GM19238 (cell line): ENCODE measurements around the gene AFG3L2.

ENCODE experiments used
- DNase-seq: peaks from one replicate; pipeline ENCODE4 v3.0.0; 2011; ENCODE audit warnings: low spot score; ENCODE audit not compliant: insufficient read length

The AFG3L2 gene

GRCh38 chr18:12304351-12305210 lies 72.4 kb downstream of the AFG3L2 start:
- no peak for DNase-seq

- DNase-seq, result no peak
Measured at GRCh38 chr18:12302391-12303147, 74.5 kb downstream of the AFG3L2 start.

DNA sequence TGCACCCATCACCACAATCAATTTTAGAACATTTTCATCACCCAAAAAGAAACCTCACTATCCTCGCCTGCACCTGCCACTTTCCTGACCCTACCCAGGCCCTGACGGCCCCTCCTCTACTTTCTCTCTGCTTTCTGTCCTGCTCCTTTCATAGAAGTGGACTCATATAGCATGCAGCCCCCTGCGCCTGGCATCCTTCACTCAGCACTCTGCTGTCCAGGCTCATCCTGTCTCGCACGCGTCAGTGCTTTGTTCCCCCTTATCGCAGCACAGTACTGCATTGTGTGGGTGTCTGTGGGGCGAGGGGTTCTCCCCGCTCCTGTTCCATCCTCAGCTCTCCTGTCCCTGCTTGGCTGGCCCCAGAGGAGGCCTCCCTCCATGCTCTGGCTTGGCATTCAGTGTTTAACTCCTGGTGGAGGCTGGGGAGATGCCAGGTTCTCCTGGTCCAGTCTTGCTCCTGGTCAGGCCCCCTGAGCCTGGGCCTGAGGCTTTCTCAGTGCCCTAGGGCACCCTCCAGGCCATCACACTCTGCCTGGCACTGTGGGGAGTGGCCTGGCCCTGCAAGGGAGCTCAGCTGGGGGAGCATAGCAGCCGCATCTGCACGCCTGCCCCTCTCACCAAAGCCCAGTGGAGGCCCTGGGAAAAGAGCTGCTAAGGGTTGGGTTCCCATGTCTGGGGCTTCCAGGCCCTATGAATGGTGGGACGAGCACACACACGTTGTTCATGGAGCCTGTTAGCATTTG lies 75.6 kb downstream of the AFG3L2 start:
- DNase-seq, result no peak

GRCh38 chr18:12299862-12300261 lies 77.2 kb downstream of the AFG3L2 start:
- no peak for DNase-seq

GRCh38 chr18:12296457-12296856 lies 80.6 kb downstream of the AFG3L2 start:
- no peak for DNase-seq

DNA sequence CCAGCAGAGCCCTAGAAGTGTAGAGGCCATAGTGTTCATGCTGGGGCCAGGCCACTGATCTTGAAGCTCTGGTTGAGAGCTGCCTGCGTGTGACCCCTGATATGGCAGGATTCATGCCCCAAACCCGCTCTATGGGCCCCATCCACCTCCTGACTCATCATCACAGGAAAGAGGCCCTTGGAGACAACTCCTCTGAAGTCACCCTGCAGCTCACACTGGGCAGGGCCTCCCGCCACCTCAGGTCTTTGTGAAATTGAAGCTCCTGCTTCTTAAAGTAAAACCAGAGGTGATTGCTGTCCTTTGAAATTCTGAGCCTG lies 81.0 kb downstream of the AFG3L2 start:
- no peak for DNase-seq

DNA sequence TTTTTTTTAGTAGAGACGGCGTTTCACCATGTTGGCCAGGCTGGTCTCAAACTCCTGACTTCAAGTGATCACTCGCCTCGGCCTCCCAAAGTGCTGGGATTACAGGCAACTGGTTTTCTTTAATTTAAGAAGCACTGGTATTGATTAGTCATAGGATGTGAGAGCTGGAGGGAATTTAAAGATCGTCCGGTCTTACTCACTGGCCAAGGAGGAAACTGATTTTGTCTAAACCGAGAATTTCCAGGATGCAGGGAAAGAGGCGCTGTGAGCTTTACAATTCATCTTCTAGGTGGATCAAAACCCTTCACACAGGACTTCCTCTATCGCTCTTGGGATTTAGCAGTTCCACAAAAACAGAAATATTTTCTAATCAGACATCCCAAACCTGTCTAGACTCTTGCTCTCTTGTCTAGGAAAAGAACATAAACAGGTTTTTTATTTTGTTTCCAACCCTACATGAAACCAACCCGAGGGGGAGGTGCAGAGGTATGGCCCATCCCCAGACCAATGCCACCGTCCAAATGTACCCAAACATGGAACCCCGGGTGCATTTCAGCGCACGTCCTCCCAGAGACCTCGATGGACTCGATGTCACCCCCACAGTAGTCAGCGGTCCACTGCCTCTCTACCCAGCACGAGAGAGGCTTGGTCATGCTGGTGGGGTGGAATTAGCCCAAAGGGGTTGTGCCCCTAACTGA lies 81.5 kb downstream of the AFG3L2 start:
- DNase-seq, result no peak

DNA sequence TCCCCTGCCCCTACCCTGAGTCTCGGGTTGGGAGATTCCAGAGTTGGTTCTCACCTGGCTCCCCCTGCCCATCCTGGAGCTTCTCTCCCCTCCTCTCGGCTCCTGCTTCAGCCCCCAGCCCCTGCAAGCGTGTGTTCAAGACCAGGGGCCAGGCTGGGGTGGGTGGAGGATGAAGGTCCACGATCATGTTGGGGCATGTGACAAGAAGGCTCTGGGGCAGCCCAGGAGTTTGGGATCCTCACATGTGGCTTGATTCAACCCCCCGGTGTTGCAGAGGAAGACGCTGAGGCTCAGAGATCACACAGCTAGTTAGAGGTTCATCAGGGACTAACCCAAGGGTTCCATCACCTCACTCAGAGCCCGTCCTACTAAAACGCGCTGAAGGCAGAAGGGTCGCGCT lies 83.2 kb downstream of the AFG3L2 start:
- DNase-seq, result no peak

- DNase-seq, result no peak
Measured at GRCh38 chr18:12291690-12292089, 85.3 kb downstream of the AFG3L2 start.

DNA sequence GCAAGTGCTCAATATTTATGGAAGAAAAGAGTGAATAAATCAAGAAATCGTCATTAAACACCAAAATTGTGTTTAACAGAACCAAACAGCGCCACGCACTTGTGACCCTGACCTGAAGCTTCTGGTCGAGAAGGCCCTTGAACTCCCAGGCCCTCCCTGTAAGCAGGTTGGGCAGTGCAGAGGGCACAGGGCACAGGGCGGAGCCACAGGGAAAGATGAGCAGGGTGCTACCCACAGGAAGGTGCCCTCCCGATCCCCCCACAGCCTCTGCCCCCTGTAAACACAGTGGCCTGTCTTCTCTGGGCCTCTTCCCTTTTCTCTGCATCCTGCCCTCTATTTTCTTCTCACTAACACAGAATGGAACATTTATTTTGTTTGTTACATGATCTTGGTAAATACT lies 85.9 kb downstream of the AFG3L2 start:
- no peak for DNase-seq

DNA sequence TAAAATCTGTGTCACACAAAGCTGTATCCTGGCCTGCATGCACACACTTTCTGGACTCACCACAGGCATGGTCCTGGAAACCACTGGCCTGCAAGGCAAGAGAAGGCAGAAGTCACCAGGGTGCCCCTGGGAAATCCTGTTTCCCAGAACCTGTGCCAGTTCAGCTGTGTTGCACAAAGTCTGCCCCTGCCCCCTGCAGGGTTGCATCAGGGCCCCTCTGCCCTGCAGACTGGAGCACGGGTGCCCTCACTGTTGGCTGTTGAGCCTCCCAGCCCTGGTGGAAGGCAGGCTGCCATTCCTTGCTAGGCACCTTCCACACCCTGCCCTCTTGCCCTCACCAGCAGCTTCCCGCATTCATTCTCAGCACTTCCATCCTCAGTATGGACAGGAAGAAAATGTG lies 86.9 kb downstream of the AFG3L2 start:
- DNase-seq, result no peak

- no peak for DNase-seq
Measured at GRCh38 chr18:12288403-12288755, 88.6 kb downstream of the AFG3L2 start.

GRCh38 chr18:12287684-12288402 lies 89.2 kb downstream of the AFG3L2 start:
- DNase-seq, result no peak

- DNase-seq, result no peak
Measured at GRCh38 chr18:12287131-12287681, 89.8 kb downstream of the AFG3L2 start.

GRCh38 chr18:12283666-12284065 lies 93.4 kb downstream of the AFG3L2 start:
- DNase-seq, result no peak

GRCh38 chr18:12283256-12283655 lies 93.8 kb downstream of the AFG3L2 start:
- DNase-seq, result no peak

- DNase-seq, result no peak
Measured at GRCh38 chr18:12282442-12283039, 94.5 kb downstream of the AFG3L2 start.

DNA sequence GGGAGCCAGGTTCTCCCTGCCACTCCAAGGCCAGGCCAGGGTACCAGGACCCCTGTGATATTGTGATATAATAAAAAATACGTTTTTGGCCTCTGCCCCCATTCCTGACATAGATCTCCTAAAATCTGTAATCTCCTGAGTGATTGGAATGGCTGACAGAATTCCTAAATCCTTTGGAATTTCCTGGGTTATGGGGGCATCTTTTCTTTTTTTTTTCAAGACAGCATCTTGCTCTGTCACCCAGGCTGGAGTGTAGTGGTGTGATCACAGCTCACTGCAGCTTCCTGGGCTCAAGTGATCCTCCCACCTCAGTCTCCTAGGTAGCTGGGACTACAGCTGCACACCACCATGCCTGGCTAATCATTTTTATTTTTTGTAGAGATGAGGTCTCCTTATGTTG lies 95.2 kb downstream of the AFG3L2 start:
- DNase-seq, result no peak

DNA sequence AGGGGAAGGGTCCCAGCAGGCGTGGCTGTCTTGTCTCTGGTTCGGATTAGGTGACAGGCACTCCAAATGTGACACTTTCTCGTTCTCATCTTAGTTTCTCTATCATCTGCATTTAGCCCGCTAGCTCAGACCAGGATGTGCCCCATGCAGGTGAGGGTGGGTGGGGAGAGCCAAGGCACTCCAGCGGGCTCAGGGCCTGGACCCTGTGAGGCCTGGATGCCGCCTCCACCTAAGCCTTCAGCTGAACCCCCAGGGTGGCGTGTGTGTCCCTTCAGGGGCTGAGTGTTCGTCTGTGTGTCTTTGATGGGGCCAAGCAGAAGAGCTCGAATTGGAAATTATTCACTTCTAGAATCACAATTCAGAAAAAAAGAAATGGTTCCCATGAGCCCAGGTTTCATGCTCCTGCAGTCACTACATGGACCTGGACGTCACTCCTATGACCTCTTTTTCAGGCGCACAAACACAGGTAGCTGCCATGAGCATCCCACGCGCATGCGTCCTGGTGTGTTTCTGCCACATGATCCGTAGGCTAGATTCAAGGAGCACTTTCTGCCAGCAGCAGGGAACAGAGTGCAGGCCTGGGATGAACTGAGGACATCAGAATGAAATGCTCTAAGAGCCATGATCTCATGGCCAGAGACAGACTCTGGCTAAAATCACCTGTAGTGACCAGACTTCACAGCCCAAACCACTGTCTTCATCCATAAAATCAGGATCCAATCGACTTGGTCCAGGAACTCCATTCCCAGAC lies 97.1 kb downstream of the AFG3L2 start:
- DNase-seq, result no peak
